Activated CD8-positive, alpha-beta memory T cell treated with anti-CD3 and anti-CD28 coated beads, Interleukin-2, amount 50 U/mL, for 48 hours (primary cell): ENCODE measurements around the gene DUSP9.

Experiments
- DNase-seq: peaks from one replicate; pipeline ENCODE4 v3.0.0-alpha.2; 2020

The DUSP9 gene

DNA sequence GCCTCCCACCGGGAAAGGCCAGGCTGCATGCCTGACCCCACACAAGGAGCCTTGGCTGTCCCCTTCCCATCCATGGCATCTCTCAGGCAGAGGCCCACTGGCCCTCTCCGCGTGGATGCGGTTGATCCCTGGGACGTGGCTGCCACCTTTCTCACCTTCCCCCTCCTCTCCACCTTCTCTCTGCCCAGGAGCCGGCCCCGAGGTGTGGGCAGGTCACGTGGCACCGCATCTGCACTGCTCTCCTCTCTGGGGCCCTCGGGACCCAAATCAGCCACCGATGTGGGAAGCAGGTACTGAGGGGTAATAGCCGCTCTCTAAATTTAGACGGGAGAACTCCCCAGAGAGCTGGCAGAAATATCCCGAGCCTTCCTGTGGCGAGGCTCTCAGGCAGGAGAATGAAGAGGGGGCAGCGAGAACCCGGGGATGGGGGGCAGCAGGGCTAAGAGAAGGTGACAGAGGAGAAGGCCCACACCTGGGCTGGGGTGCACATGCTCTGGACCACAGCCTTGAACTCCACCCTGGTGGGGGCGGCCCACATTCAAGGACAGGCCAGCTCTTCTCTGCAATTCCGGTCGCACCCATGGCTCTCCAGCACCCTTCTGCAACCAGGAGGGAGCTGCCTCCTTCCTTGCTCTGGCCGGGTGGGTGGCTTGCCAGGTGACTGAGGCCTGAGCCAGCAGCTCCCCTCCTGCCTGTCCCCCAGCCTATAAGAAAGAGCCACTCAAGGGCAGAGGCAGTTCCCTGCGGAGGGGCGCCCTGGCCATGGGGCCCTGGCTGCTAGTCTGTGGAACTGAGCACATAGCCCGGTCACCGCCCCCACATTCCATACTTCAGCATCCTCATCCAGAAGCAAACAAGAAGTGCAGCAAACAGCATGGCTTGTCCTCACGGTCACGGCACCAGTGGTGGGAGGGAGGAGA is 9.6 kb upstream of the DUSP9 start:
- peak; percentile 32 for DNase-seq

- peak; percentile 17 for DNase-seq
Observed at GRCh38 chrX:153638041-153638371, 9.0 kb upstream of the DUSP9 start.

DNA sequence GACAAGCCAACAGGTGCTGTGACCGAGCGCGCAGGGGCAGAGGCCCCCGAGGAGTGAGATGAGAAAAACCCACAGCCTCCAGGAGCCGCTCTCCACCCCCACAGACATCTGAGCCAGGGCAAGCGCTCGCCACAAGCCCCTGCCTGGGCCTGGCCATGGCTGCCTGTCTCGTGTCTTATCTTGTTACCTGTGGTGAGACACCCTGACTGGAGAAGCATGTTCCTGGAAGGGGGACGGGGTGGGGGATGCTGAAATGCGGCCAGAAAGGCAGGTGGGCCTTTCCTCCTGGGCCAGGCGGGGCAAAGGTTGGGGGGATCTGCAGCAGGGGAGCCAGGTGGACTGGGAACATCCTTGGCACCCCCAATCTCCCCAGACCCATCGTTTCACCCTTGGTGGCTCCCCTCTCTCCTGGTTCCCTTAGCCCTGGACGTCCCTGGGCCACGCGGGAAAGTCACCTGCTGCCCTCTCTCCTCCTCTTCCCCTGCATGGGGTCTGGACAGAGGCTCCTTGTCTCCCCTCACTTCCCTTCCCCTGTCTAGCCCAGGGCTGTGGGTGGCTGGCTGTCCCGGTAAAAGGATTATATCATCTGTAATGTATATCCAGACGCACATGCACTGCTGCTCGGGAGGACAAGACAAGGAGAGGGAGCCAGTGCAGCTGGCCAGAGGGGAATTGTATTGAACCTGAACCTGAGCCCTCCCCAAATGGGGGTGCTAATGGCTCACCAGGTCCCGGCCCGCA is 8.4 kb upstream of the DUSP9 start:
- peak; percentile 34 for DNase-seq

DNA sequence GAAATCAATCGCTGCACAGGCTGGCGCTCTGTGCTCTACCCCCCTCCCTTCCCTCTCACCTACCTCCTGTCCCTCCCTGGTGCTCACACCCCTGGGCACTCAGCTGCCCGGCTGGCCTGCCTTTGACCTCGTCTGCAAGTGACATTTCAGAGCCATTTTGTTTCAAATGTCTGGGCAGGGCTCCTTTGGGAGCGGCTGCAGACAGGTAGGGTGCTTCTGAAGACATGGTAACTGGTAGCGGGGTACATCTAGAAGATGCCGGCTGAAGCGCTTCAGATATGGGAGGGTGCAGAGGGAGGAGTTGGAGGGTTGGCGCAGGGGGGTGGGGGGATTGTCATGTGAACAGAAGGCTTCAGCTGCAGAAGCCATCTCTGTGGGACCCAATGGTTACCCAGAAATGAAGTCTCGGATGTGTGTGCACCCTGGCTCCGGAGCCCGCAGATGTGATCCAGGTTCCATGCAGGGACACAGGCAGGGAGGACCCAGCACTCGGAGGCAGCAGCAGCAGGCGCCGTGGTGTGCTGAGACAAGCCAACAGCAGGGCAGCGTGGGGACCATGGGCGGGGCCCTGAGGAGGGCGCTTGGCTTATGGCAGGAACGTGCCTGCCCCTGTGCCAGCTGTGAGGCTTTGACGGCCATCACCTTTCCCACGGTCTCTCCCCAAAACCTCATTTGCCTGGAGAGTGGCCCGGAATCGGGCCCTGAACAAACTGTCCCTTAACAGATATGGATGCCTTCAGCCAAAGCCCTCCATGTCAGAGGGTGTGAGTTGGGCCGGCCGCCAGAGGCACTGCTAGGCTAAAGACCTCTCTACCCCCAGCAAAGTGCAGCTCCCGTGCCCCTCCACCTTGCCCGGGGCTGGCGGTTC is 7.6 kb upstream of the DUSP9 start:
- DNase-seq = peak; percentile 28

GRCh38 chrX:153640045-153640686 is 6.8 kb upstream of the DUSP9 start:
- peak; percentile 26 for DNase-seq

GRCh38 chrX:153640736-153641575 is 6.0 kb upstream of the DUSP9 start:
- DNase-seq = peak; percentile 22

- peak; percentile 33 for DNase-seq
Observed at GRCh38 chrX:153641627-153642026, 5.4 kb upstream of the DUSP9 start.

GRCh38 chrX:153642051-153642654 is 4.8 kb upstream of the DUSP9 start:
- DNase-seq = peak; percentile 46

GRCh38 chrX:153642655-153643430 is 4.2 kb upstream of the DUSP9 start:
- DNase-seq = peak; percentile 41

GRCh38 chrX:153643431-153644351 is 3.3 kb upstream of the DUSP9 start:
- DNase-seq = peak; percentile 55

- DNase-seq = peak; percentile 48
Observed at GRCh38 chrX:153644356-153645125, 2.5 kb upstream of the DUSP9 start.

DNA sequence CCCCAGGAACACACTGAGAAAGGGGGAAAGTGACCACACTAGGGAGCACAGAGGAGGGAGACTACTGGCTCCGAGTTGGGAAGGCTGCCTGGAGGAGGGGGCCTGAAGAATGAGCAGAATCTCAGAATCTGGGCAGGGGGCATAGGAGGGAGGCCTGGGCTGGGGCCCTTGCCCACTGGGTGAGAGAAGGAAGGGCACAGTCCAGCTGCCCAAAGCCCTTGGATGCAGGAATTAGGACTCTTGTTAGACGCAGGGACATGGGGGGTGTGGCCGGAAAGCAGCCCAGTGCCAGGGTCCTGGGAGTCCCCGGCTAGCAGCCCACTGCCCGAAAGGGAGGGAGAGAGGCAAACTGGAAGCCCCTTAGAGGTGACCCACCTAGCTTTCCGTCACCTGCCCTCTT is 1.9 kb upstream of the DUSP9 start:
- peak; percentile 10 for DNase-seq

DNA sequence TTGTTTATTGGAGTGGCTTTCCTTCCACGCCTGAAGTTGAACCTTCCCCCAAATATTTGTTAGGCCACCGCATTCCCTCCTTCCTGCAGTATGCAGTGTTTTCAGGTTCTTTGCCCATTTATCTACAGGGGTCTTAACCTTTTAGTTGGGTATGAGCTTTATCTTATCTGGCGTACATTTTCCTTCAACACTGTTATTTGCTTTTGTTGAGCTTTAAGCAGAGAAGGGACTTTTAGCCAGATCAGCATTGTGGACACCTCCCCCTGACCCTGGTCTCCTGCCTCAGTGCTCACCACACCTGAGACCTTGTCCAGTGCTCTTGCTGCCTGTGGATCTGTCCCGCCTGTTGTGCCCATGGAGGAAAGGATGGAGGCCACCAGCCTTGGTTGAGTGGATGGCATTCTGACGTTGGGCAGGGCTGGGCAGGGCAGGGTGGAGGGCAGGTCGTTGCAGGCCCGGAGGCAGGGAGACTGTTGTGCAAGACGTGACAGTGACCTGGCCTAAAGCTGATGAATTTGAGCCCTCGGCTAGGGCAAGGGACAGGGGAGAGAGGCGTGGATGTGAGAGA is 998 bp upstream of the DUSP9 start:
- DNase-seq = peak; percentile 30

- peak; percentile 45 for DNase-seq
Observed at GRCh38 chrX:153647461-153648357, 706 bp downstream of the DUSP9 start.

DNA sequence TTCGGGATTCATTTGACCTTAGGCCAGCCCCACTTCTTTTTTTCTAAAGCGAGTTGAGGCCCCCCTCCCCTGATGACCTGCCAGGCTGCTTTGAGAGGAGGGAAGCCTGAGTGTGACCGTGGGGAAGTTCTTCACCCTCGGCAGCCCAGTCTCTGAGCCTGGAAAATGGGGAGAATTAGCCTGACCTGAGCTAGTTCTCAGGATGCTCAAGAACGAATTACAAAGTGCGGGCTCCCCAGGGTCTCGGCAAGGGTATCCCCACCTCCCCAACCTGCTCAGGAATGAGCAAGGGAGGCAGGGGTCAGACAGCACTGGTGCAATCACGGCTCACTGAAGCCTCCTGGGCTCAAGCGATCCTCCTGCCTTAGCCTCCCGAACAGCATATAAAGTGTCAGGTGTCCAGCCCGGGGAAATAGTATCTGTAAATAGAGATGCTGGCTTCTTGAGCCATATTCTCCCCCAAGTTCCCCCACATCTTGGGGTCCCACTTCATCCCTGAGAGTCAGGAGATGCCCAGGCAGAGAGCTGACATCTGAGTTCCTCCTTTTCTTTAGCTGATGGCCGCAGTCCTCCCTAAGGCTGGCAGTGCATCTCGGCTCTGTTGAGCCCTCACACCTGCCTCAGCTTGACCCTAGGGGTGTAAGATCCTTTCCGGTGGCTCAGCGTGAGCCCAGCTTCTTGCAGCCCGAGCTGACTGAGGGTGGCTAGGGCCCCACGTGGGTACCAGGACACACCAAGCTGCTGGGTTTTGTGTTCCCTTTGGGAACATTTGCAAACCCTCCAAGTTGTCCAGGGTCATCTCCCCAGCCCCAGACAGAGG is 1.6 kb downstream of the DUSP9 start:
- peak; percentile 42 for DNase-seq
